GM19043 (cell line): Measurements from ENCODE around the gene AGAP3.

Experiments used
- ATAC-seq: cut with Tn5 transposase; IDR thresholded peaks from one replicate; pipeline ENCODE4 v1.9.1; 2021; ENCODE audit warnings: low read depth; ENCODE audit not compliant: unreplicated experiment

The AGAP3 gene

DNA sequence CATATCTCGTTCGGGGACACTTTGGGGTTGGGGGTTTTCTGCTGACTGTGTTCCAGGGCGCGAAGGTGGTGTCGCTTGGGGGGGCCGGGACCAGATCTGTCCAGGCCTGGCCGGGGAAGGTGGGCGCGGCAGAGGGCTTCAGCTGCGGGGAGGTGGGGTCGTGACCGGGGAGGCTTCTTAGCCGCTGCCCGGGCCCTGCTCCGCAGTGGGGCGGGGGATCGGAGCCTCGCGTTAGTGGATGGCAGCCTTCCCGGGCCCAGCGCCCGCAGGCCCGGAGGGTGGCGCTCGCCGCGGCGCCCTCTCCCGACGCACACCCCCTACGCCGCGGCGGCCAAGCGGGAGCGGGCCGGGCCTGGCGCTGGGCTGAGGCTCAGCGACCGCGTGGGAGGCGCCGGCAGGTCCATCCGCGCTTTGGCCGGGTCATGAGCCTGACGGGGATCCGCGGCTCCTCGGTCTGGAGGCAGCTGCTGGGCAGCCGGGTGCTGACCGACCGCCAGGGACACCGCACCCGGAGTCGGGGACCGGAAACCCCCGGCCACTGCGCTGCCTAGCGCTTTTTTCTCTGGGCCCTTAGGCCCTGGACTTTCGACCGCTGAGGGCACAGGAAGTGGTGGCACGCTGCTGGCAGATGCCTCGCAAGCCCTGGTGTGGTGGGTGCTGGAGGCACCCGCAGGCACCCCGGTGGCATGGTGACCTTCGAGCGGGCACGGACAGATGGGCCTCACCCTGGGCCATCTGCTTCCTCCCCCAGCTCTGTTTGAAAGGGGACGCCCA, 1.2 kb downstream of the AGAP3 start:
- ATAC-seq, result no peak

DNA sequence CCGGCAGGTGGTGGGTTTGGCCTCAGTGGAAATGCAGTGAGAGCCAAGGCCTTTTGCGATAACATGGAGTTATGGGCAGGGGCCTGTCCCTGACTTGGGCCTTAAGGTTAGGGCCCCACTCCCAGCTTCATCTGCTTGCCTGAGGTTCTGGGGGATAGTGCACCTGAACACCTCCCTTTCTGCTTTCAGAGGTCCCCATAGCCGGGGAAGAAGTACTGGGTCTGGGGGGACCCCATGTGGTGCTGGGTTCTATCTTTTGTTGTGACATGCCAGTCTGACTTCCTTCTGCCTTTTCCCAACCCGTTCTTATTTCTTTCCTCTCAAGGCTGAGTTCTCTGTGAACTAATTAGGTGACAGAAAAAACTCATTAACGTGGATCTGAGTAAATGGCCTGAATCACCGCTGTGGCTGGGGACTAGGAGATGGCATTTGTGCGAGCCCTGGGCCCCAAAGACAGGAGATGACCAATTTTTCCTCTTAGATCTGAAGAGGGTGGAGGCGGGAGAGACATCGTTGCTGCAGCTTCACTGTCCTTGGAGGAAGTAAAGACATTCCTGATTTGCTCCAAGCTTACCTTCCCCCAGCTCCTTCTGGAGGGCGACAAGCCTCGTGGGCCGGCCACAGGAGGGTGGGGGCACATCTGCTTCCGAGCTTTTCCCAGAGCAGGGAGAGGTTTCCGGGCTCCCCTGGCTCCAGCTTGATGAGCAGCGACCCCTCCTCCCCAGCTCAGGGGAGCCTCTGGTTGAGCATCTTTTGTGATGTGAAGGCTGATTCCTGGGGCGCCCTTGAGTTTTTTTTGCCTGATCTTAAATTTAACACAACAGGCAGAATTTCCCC, 2.0 kb downstream of the AGAP3 start:
- no peak for ATAC-seq

DNA sequence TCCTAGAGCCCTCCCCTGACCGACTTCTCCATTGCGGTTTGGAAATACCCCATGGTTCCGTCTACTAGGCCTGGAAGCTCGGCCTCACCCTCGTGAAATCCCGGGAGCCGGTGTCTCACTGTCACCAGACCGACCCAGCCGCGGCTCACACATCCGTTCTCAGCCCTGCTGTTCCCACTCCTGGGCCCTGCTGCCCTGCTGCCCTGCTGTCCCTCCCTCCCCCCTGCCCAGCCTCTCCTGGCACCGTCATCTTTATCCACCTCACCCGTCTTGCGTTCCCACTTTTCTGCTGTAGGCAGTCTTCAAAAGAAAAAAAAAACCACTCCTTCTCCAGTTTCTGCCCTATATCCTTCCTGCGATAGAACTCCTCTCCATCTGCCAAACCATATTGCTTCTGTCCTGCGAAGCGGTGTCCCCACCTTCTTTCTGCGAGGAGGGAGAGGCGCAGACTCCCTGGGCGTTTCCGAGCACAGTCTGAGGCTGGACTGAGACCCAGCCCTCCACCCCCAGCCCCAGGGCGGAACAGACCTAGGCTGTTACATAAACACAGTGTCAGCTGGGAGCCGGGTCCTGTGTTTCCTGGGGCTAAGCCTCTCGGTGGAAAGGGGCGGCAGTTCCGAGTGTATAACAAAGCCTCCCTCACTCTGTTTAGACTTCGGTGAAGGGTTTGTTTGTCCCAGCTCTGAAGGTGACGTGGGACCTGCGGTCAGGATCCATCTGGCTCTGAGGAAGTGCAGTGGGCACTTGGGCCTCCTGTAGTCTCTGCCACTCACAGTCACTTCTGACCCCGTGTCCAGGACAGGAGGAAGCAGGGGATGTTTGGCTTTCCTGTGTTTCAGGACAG, 2.8 kb downstream of the AGAP3 start:
- ATAC-seq, result no peak

DNA sequence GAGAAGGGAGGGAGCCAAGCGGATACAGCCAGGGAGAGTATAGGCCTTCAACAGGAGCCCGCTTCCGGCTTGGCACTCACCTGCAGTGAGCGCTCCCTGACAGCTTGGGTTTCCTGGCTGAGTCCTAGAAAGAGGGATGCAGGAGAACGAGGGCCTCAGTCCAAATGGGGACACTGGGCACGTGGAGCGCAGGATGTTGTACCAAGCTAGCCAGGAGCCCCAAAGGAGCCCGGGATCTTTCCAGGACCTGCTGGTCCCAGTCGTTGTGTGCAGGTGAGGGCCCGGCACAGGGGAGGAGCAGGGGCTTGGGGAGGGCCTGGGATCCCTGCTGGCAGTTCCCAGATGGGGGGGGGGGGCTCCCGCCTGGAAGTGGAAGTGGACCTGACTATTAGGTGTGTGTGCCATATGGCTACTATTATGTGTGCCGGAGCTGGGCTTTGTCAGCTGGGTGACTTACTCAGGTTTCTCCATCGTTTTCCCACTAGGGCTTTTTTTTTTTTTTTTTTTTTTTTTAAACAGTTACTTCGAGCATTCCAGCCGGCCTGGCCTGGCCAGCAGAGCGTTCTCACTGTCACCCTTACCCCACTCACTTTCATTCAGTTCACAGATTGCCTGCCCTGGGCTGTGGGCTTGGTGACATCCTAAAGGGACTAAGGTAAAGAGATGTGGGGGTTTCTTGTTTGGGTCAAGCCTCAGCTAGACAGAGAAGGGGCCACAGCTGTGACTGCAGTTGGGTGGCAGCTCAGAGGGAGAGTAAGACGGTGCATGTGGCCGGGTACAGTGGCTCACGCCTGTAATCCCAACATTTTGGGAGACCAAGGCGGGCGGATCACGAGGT, 3.8 kb downstream of the AGAP3 start:
- ATAC-seq, result no peak

DNA sequence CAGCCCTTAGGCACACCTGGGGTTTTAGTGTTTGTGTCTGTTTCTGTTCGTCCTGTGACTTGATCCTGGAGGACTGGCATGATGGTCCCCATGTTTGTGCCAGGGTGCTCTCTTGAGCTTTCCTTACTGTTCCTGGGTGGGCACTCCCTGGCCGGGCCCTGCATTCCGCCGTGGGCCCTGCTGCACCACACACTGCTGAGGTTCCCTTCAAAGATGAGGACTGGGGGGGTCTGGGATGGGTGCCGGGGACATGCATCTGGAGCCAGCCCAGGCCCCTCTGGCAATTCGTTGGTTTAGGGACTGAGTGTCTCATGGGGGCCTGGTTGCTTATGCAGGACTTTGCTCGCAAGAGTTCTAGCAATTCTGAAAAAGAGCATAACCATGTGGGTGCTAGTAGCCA, 4.7 kb downstream of the AGAP3 start:
- no peak for ATAC-seq

DNA sequence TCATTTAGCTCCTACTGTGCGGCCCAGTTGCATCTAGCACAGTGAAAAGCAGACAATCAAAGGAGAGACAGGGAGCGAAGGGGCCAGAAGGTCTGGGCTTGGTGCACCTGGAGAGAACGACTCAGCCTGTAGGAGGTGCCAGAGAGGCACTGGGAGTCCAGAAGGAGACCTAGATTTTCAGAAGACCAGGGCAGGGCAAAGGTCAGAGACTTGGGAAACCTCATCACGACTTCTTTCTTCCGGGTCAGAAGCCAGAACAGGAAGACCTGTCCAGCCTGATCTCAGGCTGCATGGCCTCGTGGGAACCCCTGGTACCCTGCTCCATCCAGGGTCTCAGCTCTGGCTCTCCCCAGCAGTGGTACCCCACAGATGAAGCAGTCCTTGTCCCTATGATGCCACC, 5.2 kb downstream of the AGAP3 start:
- no peak for ATAC-seq

DNA sequence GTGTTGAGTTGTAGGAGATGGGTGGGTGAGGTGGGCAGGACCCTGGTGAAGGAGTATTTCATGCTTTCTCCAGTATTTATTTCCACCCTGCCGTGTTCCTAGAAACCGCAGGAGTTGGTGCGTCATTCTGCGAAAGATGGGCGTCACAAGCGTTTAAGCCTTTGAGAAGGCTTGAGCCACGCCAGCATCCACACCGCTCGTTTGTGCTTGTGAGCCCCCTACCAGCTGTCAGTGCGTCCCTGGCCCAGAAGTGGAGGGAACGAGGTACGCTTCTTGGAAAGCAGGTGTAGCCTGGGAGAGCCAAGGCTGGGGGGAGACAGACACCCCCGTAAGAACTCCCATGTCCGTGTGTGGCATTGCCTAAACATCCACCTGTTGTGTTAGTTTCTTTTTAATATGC, 5.7 kb downstream of the AGAP3 start:
- ATAC-seq, result no peak

DNA sequence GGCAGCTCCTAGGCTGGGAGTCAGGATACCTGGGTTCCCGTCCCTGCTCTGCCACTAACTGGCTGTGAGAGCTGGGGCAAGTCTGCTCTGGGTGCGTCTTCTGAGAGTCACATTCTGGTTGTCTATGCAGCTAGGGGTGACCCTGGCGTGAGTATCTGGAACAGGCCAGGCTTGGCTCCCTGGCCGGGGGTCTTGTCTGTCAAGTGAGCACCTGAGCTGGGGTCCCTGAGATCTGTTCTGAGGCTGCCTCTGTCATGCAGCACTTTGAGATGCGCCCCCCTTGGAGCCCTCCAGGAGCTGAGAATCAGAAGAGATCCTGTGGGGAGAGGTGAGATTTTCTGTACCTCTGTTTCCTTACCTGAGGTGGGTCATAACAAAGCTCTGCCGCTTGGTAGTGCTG, 7.5 kb downstream of the AGAP3 start:
- ATAC-seq, result no peak

DNA sequence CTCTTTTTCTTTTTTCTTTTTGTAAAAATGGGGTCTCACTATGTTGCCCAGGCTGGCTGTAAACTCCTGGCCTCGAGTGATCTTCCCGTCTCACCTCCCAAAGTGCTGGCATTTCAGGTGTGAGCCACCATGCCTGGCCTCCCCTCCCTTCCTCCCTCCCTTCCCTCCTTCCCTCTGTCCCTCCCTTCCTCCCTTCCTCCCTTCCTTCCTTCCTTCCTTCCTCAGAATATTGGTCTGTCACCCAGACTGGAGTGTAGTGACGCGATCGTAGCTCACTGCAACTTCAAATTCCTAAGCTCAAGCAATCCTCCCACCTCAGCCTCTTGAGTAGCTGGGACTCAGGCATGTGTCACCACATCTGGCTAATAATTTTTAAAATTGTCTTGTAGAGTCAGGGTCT, 8.4 kb downstream of the AGAP3 start:
- ATAC-seq, result no peak

DNA sequence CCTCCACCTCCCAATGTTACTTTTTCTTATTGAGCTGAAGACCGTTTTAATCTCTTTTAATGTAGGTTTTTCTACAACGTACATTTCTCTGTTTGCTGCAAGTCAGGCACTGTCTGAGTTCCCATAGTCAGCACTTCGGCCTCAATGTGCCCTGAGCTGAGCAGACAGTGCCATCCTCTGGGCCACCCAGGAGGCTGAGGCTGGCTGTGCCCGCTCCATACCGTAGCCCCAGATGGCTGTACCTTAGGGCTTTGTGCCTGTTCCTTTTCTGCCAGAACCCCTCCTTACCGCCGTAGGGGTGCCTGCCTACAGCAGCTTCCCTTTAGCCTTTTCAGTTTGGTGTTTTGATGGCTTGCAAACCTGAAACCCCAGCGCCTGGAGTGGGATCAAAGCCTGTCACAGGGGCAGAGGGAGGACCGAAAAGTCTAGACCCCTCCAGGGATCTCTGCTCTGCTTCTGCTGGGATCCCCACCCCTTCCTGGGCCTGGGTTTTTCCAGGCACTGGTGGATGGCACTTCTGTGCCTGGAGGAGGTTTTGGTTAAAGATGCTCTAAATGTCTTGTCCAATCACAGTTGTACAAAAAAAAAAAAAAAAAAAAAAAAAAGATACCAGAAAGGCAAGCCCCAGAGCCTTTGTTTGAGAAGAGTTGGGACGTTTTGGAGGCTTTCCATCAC, 9.0 kb downstream of the AGAP3 start:
- no peak for ATAC-seq

DNA sequence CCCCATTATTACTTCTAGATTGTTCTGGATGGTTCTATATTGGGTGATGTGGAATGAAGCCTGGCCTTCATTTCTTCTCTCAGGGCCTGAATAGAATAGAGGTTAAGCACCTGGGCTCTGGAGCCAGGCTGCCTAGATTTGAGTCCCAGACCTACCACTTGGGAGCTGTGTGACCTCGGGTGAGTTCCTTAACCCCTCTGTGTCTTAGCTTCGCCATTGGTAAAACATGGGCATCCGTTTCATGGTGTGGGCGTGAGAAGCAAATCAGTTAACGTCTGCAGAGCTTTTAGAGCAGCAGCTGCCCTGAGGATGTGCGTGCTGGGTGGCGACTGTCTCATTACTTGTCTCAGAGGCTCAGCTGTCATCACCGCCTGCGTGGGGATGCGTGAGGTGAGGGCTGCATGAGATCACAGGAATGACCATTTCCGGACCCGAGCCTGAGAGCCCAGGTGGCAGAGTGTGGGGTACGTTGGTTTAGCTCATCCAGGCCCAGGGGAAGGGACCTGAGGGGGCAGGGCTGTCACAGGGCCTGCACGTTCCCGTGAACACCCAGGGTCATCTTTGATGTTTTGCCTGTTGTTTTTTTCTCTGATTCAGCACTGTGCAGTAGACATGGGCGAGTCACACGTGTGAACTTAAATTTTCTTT, 9.7 kb downstream of the AGAP3 start:
- no peak for ATAC-seq

DNA sequence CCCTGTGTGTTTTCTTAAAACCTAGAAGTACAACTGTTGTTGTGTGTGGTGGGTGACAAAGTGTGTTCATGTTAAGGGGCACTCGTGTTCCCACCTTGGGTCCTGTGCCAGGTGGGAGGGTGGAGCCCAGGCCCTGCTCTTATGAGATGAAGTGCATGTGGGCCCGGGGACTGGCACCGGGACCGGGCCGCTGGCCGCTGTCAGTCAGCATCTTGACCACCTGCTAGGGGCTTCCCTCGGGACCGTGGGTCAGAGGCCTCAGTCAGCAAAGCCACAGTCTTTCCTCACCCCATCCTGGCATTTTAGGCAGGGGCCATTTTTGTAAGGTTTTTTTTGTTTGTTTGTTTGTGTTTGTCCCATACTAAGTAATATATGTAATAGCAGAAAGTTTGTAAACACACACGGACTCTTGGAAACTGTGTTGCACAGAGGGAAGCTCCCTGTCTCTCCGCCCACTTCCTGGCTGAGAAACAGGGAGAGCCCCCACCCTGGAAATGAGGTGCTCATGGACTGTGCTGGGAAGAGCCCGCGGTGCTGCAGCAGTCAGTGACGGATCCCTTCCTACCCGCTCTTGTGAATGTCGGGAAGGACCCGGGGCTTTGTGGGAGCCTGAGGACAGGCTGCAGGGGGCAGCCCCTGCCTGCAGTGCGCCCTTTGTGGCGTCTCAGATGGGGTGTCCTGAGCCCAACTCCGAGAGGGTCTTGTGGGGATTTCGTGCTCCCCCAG, 13.4 kb downstream of the AGAP3 start:
- no peak for ATAC-seq

DNA sequence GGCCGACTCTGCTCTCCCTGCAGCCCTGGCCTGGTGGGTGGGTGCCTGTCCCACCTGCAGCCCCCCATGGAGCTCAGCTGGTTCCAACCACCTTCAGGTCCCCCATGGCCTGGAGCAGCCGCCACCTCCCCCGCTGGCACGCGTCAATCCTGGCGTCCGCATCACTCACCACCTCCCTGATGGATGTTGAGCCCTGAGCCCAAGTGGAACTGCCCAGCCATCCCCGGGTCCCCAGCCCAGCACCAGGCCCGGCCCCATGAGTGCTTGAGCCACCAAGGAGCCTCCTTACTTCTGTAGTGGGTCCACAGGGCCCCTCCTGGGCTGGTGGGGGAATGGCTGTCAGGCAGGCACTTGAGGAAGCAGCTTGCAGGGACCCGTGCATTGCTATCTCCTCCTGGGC, 14.6 kb downstream of the AGAP3 start:
- no peak for ATAC-seq

DNA sequence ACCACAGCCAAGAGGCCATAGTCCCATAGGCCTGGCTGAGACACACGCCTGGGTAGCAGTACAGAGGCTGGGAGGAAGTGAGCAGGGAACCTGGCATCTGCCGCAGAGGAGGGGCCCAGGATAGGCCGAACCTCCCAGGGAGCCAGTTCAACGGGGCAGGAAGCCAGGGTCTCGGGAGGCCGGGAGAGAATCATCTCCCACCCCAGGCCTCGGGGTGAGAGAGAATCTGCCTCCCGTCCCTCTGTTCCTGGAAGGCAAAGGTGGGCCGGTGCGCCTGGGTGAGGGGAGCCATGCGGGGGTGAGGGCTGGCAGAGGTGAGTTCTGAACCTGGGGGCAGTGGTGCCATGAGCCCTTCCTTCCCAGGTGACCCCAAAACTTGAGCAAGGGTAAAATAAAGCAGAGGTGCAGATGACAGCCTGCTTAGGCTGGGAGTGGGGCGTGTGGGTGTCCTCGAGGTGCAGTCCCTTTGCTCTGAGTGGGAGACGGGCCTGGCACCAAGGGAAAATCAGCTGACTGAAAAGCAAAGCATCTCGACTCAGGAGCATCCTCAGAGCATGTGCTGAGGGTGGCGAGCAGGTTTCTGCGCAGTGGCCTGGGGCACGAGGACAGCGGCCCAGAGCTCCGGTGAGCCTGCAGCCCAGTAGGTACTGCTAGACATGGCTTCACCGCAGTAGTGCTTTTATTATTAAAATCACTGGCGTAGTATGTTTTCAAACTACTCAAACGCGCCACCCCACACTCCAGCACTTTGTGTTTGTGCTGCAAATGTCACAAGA, 15.5 kb downstream of the AGAP3 start:
- ATAC-seq, result no peak

DNA sequence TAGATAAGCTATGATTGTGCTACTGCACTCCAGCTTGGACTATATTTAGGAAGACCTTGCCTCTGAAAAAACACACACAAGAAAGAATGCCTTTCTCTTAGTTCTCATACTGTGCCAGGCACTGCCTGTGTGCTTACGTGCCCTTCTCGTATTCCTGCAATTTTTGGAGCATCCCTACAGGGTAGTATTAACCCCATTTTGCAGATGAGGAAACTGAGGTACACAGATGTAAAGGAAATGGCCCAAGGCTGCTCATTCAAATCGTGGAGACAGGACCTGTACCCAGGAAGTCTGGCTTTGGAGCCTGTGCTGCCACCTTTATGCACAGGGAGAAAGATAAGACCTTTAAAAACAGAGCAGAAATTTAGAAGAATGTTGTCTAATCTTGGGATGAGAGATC, 16.7 kb downstream of the AGAP3 start:
- no peak for ATAC-seq

DNA sequence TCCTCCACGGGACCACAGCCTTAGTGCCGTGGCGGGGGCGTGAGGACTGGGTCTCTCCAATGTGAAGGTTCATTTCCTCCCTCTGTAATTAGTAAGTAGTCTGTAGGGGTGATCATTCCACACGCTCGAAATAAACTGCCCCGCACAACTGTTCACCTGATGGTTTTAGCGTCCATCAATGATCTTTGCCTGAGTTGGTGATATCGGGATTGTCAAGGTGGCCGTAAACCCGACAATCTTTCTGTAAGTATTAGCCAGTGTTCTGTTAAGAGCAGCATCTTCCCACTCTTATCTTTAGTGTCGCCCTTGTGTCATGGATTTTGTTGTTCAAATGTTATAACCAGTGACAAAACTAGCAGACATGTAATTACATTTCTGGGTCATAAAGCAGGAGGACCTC, 17.7 kb downstream of the AGAP3 start:
- ATAC-seq, result no peak

DNA sequence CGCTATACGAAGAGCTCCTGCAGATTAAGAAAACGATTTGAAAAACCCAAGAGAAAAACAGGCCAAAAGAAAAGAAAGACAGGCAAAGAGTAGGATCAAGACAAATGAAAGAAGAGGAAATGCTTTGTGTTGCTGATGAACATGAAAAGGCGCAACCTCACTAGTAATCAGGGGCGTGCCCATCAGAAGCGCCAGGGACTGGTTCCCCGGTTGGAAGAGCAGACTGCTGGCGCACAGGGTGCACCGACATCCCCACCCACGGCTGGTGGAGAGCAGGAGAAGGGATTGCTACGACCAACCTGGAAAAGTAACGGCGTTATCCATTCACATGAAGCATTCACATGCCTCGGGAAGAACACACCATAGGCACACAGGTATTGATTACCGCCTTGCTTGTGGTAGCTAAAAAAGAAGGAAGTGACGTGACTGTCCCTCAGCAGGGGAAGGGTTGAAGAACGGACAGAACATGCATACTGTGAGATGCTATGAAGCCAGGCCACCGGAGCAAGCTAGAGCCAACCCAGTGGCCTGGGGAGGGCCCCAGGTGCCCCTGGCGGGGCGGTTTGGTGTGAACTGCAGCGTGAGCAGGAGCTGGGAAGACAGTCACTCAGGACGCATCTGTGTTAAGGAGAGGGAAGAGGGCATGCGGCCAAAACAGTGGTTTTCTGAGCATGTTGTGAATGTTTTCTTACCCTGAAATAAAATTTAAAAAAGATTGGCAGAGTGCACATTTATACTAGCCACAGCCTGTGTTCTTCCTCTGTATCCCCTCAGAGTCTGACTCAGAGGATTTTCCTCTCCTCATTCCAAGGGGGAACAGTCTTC, 18.3 kb downstream of the AGAP3 start:
- no peak for ATAC-seq
